GM23338 (cell line): ENCODE data around the gene G6PC3. TPM values are rescaled to one million over a fixed set of nuclear protein-coding genes. Genes with fewer than 3 reads are reported as not detected.

ENCODE experiments used
- ATAC-seq: fragments of 200-7000 bp; cut with Tn5 transposase; 3 replicates; pipeline ENCODE4 v1.9.1; 2020
- DNase-seq: peaks from one replicate; pipeline ENCODE4 v3.0.0-alpha.2; 2015; ENCODE audit warnings: low spot score
- H2AFZ ChIP-seq: fragments of 200-600 bp; sonication (generic); 2 replicates; pipeline ENCODE4 v1.8.0; 2016; ENCODE audit warnings: antibody characterized with exemption, mild to moderate bottlenecking, moderate library complexity
- H3F3A ChIP-seq: fragments of 200-600 bp; sonication (generic); replicated peaks from 2 replicates; pipeline ENCODE4 v1.8.0; 2017; ENCODE audit warnings: antibody characterized with exemption, mixed run types, low read depth
- H3K27ac ChIP-seq: fragments of 200-600 bp; sonication (generic); 2 replicates; pipeline ENCODE4 v1.6.1; 2016; ENCODE audit warnings: low read depth
- H3K27me3 ChIP-seq: fragments of 200-600 bp; sonication (generic); 2 replicates; pipeline ENCODE4 v1.8.0; 2016; ENCODE audit warnings: mild to moderate bottlenecking, mixed run types, moderate library complexity; ENCODE audit not compliant: insufficient read depth
- H3K36me3 ChIP-seq: fragments of 200-600 bp; sonication (generic); 2 replicates; pipeline ENCODE4 v1.8.0; 2016; ENCODE audit warnings: mild to moderate bottlenecking; ENCODE audit not compliant: insufficient read depth
- H3K4me1 ChIP-seq: fragments of 200-600 bp; sonication (generic); 2 replicates; pipeline ENCODE4 v1.8.0; 2016; ENCODE audit warnings: mild to moderate bottlenecking, moderate library complexity; ENCODE audit not compliant: insufficient read depth
- H3K4me2 ChIP-seq: fragments of 200-600 bp; sonication (generic); 2 replicates; pipeline ENCODE4 v1.7.1; 2017; ENCODE audit warnings: mixed run types
- H3K4me3 ChIP-seq: fragments of 200-600 bp; sonication (generic); 2 replicates; pipeline ENCODE4 v1.6.1; 2016; ENCODE audit warnings: mixed run types
- H3K79me2 ChIP-seq: fragments of 200-600 bp; sonication (generic); replicated peaks from 2 replicates; pipeline ENCODE4 v1.8.0; 2017; ENCODE audit warnings: mild to moderate bottlenecking; ENCODE audit not compliant: insufficient read depth
- H3K9me2 ChIP-seq: fragments of 200-600 bp; sonication (generic); 2 replicates; pipeline ENCODE4 v1.8.0; 2017; ENCODE audit not compliant: insufficient read depth
- H4K20me1 ChIP-seq: fragments of 200-600 bp; sonication (generic); replicated peaks from 2 replicates; pipeline ENCODE4 v1.8.0; 2017; ENCODE audit warnings: mild to moderate bottlenecking; ENCODE audit not compliant: insufficient read depth
- H3K27ac Mint-ChIP-seq: 2 replicates; pipeline ENCODE4 v1.8.0; 2020; ENCODE audit warnings: inconsistent platforms, mild to moderate bottlenecking, moderate library complexity, mixed read lengths
- H3K27me3 Mint-ChIP-seq: 3 replicates; pipeline ENCODE4 v1.8.0; 2022; ENCODE audit warnings: low read depth, mild to moderate bottlenecking, moderate library complexity, mixed read lengths, inconsistent platforms; ENCODE audit not compliant: insufficient read depth, poor library complexity
- H3K36me3 Mint-ChIP-seq: 3 replicates; pipeline ENCODE4 v1.8.0; 2021; ENCODE audit warnings: low read depth, mild to moderate bottlenecking, inconsistent platforms, moderate library complexity, mixed read lengths
- H3K4me1 Mint-ChIP-seq: 3 replicates; pipeline ENCODE4 v1.8.0; 2020; ENCODE audit warnings: mild to moderate bottlenecking, inconsistent platforms, mixed read lengths
- H3K4me3 Mint-ChIP-seq: 3 replicates; pipeline ENCODE4 v1.8.0; 2021; ENCODE audit warnings: moderate library complexity, mild to moderate bottlenecking, inconsistent platforms, mixed read lengths
- H3K9me3 Mint-ChIP-seq: 3 replicates; pipeline ENCODE4 v1.8.0; 2020; ENCODE audit warnings: moderate library complexity, mild to moderate bottlenecking, inconsistent platforms, mixed read lengths
- EZH2 ChIP-seq: fragments of 200-600 bp; sonication (generic); IDR thresholded peaks from one replicate; pipeline ENCODE4 v1.8.0; 2017; ENCODE audit warnings: antibody characterized with exemption, mild to moderate bottlenecking, low read depth; ENCODE audit not compliant: unreplicated experiment
- EZH2phosphoT487 ChIP-seq: fragments of 200-600 bp; sonication (generic); IDR thresholded peaks from one replicate; pipeline ENCODE4 v1.8.1; 2018; ENCODE audit warnings: antibody characterized with exemption; ENCODE audit not compliant: unreplicated experiment
- NANOG ChIP-seq: IDR thresholded peaks from 2 replicates; pipeline ENCODE4 v1.6.1; 2016; ENCODE audit warnings: antibody characterized with exemption, borderline replicate concordance
- POLR2AphosphoS5 ChIP-seq: IDR thresholded peaks from 2 replicates; pipeline ENCODE4 v1.6.1; 2016; ENCODE audit warnings: antibody characterized with exemption, low read depth
- ZNF114 ChIP-seq: fragments of 250-450 bp; sonication (Bioruptor Pico); IDR thresholded peaks from 2 replicates; pipeline ENCODE4 v1.5.0; 2020; ENCODE audit warnings: mild to moderate bottlenecking, moderate library complexity
- ZNF331 ChIP-seq: fragments of 250-450 bp; sonication (Bioruptor Pico); IDR thresholded peaks from 2 replicates; pipeline ENCODE4 v1.5.0; 2020; ENCODE audit warnings: low read depth, mild to moderate bottlenecking, moderate library complexity
- polyA plus RNA-seq: library from polyadenylated mRNA; unstranded; fragments of >200 nt; fragmentation: Nextera tagmentation; extraction: Ambion mirVana; gene quantifications from 2 replicates; pipeline ENCODE4 v1.2.1, GENCODE V29; 2016
- total RNA-seq: library from RNA; depleted of rRNA; stranded (reverse); fragments of >200 nt; shearing (Covaris generic); gene quantifications from 2 replicates; pipeline ENCODE4 v1.2.3, GENCODE V29; 2014
- TF ChIP-seq, protein P1 (sequence below): fragments of 250-450 bp; sonication (Bioruptor Pico); IDR thresholded peaks from 2 replicates; pipeline ENCODE4 v1.5.0; 2020; ENCODE audit warnings: mild to moderate bottlenecking, moderate library complexity
- TF ChIP-seq, protein P2 (sequence below): IDR thresholded peaks from 2 replicates; pipeline ENCODE4 v1.6.1; 2016; ENCODE audit warnings: antibody characterized with exemption
- TF ChIP-seq, protein P3 (sequence below): IDR thresholded peaks from one replicate; pipeline ENCODE4 v1.6.1; 2018; ENCODE audit warnings: antibody characterized with exemption; ENCODE audit not compliant: unreplicated experiment

The G6PC3 gene
- total and polyA plus RNA-seq, 2 experiments from 2014 or later, result 112 to 143 TPM

DNA sequence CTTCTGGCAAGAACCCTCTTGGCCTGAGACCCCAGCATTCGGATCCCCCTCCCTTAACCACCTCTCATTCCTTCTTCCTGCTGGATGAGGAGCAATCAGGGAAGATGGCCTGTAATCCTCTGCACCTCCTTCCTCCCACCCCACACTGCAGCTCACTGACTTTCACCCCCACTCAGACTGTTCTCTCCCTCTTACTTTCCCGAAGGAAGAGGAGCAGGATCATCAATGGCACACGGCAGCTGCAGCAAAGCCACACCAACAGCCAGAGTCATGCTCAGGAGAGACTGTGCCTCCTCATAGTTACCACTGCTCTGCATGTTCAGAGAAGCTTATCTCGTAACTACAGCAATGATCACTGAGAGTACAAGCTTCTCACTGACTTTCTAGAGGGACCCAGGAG is 45.7 kb upstream of the G6PC3 start:
- Histone ChIP-seq H4K20me1 (peaks cover 9% of the 10 kb centered on the region), H3K4me1 (no peaks in the 10 kb centered on the region), H3F3A (0 out of 2 replicates have a peak, but pooled peaks cover 7% of the 10 kb centered on the region), H3K4me2 (no peak overlapping the region), H3K27me3 (no peaks in the 10 kb centered on the region), H2AFZ (no peak overlapping the region), H3K9me2 (no peaks in the 10 kb centered on the region), H3K4me3 (no peak overlapping the region), H3K36me3 (no peaks in the 10 kb centered on the region; the same call in 1 of the 2 replicates), H3K27ac (0 out of 2 replicates have a peak overlapping the region, but pooled peaks have one; percentile 59), H3K79me2 (no peaks in the 10 kb centered on the region)
- Mint-ChIP-seq H3K27me3 (peaks cover 5% of the 10 kb centered on the region), H3K36me3 (peaks cover 8% of the 10 kb centered on the region), H3K4me3 (no peak overlapping the region), H3K9me3 (no peaks in the 10 kb centered on the region), H3K4me1 (no peaks in the 10 kb centered on the region), H3K27ac (no peak overlapping the region; the same call in 1 of the 2 replicates)
- ATAC-seq (no peak), DNase-seq (no peak)
- TF ChIP-seq ZNF114 (no peak), EZH2phosphoT487 (no peak), POLR2AphosphoS5 (no peak), NANOG (no peak), ZNF331 (no peak), EZH2 (no peak)
- TF ChIP-seq, protein P1, sequence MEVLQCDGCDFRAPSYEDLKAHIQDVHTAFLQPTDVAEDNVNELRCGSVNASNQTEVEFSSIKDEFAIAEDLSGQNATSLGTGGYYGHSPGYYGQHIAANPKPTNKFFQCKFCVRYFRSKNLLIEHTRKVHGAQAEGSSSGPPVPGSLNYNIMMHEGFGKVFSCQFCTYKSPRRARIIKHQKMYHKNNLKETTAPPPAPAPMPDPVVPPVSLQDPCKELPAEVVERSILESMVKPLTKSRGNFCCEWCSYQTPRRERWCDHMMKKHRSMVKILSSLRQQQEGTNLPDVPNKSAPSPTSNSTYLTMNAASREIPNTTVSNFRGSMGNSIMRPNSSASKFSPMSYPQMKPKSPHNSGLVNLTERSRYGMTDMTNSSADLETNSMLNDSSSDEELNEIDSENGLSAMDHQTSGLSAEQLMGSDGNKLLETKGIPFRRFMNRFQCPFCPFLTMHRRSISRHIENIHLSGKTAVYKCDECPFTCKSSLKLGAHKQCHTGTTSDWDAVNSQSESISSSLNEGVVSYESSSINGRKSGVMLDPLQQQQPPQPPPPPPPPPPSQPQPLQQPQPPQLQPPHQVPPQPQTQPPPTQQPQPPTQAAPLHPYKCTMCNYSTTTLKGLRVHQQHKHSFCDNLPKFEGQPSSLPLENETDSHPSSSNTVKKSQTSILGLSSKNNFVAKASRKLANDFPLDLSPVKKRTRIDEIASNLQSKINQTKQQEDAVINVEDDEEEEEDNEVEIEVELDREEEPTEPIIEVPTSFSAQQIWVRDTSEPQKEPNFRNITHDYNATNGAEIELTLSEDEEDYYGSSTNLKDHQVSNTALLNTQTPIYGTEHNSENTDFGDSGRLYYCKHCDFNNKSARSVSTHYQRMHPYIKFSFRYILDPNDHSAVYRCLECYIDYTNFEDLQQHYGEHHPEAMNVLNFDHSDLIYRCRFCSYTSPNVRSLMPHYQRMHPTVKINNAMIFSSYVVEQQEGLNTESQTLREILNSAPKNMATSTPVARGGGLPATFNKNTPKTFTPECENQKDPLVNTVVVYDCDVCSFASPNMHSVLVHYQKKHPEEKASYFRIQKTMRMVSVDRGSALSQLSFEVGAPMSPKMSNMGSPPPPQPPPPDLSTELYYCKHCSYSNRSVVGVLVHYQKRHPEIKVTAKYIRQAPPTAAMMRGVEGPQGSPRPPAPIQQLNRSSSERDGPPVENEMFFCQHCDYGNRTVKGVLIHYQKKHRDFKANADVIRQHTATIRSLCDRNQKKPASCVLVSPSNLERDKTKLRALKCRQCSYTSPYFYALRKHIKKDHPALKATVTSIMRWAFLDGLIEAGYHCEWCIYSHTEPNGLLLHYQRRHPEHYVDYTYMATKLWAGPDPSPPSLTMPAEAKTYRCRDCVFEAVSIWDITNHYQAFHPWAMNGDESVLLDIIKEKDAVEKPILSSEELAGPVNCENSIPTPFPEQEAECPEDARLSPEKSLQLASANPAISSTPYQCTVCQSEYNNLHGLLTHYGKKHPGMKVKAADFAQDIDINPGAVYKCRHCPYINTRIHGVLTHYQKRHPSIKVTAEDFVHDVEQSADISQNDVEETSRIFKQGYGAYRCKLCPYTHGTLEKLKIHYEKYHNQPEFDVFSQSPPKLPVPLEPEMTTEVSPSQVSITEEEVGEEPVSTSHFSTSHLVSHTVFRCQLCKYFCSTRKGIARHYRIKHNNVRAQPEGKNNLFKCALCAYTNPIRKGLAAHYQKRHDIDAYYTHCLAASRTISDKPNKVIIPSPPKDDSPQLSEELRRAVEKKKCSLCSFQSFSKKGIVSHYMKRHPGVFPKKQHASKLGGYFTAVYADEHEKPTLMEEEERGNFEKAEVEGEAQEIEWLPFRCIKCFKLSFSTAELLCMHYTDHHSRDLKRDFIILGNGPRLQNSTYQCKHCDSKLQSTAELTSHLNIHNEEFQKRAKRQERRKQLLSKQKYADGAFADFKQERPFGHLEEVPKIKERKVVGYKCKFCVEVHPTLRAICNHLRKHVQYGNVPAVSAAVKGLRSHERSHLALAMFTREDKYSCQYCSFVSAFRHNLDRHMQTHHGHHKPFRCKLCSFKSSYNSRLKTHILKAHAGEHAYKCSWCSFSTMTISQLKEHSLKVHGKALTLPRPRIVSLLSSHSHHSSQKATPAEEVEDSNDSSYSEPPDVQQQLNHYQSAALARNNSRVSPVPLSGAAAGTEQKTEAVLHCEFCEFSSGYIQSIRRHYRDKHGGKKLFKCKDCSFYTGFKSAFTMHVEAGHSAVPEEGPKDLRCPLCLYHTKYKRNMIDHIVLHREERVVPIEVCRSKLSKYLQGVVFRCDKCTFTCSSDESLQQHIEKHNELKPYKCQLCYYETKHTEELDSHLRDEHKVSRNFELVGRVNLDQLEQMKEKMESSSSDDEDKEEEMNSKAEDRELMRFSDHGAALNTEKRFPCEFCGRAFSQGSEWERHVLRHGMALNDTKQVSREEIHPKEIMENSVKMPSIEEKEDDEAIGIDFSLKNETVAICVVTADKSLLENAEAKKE (CRISPR knock-in tag), result no peak
- TF ChIP-seq, protein P2, sequence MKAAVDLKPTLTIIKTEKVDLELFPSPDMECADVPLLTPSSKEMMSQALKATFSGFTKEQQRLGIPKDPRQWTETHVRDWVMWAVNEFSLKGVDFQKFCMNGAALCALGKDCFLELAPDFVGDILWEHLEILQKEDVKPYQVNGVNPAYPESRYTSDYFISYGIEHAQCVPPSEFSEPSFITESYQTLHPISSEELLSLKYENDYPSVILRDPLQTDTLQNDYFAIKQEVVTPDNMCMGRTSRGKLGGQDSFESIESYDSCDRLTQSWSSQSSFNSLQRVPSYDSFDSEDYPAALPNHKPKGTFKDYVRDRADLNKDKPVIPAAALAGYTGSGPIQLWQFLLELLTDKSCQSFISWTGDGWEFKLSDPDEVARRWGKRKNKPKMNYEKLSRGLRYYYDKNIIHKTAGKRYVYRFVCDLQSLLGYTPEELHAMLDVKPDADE, result no peak
- TF ChIP-seq, protein P3, sequence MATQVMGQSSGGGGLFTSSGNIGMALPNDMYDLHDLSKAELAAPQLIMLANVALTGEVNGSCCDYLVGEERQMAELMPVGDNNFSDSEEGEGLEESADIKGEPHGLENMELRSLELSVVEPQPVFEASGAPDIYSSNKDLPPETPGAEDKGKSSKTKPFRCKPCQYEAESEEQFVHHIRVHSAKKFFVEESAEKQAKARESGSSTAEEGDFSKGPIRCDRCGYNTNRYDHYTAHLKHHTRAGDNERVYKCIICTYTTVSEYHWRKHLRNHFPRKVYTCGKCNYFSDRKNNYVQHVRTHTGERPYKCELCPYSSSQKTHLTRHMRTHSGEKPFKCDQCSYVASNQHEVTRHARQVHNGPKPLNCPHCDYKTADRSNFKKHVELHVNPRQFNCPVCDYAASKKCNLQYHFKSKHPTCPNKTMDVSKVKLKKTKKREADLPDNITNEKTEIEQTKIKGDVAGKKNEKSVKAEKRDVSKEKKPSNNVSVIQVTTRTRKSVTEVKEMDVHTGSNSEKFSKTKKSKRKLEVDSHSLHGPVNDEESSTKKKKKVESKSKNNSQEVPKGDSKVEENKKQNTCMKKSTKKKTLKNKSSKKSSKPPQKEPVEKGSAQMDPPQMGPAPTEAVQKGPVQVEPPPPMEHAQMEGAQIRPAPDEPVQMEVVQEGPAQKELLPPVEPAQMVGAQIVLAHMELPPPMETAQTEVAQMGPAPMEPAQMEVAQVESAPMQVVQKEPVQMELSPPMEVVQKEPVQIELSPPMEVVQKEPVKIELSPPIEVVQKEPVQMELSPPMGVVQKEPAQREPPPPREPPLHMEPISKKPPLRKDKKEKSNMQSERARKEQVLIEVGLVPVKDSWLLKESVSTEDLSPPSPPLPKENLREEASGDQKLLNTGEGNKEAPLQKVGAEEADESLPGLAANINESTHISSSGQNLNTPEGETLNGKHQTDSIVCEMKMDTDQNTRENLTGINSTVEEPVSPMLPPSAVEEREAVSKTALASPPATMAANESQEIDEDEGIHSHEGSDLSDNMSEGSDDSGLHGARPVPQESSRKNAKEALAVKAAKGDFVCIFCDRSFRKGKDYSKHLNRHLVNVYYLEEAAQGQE, result no peak
